HCT116 (cell line): ENCODE data around the gene ARHGEF11. TPM values are rescaled to one million over a fixed set of nuclear protein-coding genes. Genes with fewer than 3 reads are reported as not detected.

ENCODE experiments used
- ATAC-seq: fragments of 200-7000 bp; cut with Tn5 transposase; 2 replicates; pipeline ENCODE4 v1.9.1; 2020; ENCODE audit warnings: mild to moderate bottlenecking, moderate library complexity
- BruUV-seq: library from RNA; stranded (reverse); fragments of 400-500 nt; replicated peaks from 2 replicates; lab custom pipeline; 2021; lab: Mats Ljungman, UMichigan
- CTCF ChIA-PET: fragments of 300-600 bp; sonication (Branson Sonifier 250); formaldehyde crosslinking; loops from one replicate; lab custom pipeline; 2021; ENCODE audit warnings: antibody characterized with exemption; lab: Charles Lee
- POLR2A ChIA-PET: fragments of 300-600, 350-600 bp; sonication (Branson Sonifier 250); formaldehyde crosslinking; loops from one replicate; lab custom pipeline; 2021; ENCODE audit warnings: antibody characterized with exemption; lab: Charles Lee
- RAD21 ChIA-PET, 2 experiments: fragments of 300-600 bp; sonication (Branson Sonifier 250); formaldehyde crosslinking; loops; one replicate each; lab custom pipeline; 2023; ENCODE audit warnings: low total read pairs in 2 of 2; ENCODE audit not compliant: uncharacterized antibody in 2 of 2, unreplicated experiment in 2 of 2, low non-redundant PET in 1 of 2; lab: Charles Lee
- DNase-seq: peaks from one replicate; pipeline ENCODE4 v3.0.0-alpha.2; 2010; ENCODE audit warnings: low read depth, low spot score
- H2AFZ ChIP-seq: fragments of 200-600 bp; shearing (Covaris generic), sonication (generic); 2 replicates; pipeline ENCODE4 v1.6.1; 2017; ENCODE audit warnings: low read depth, mixed run types, mixed read lengths, antibody characterized with exemption, low read length; ENCODE audit not compliant: poor library complexity, severe bottlenecking
- H3K27ac ChIP-seq: 2 replicates; pipeline ENCODE4 v1.5.1; 2012; ENCODE audit warnings: low read depth, low read length
- H3K27me3 ChIP-seq: fragments of 200-600 bp; sonication (generic); 2 replicates; pipeline ENCODE4 v1.6.1; 2016; ENCODE audit warnings: mixed run types, low read length, mixed read lengths; ENCODE audit not compliant: insufficient read depth
- H3K36me3 ChIP-seq, 2 experiments: fragments of 200-500 bp in 1 of 2; fragments of 200-600 bp in 1 of 2; sonication (Bioruptor generic) in 1 of 2; sonication (generic) in 1 of 2; 2 replicates each; pipeline versions ENCODE4 v1.5.1 to v1.6.1; 2014 to 2016; ENCODE audit warnings: low read length in 2 of 2, inconsistent platforms in 1 of 2, mixed read lengths in 1 of 2, mixed run types in 1 of 2; ENCODE audit not compliant: insufficient read depth in 2 of 2, control insufficient read depth in 1 of 2
- H3K4me1 ChIP-seq, 2 experiments: fragments of 200-600 bp in 1 of 2; sonication (generic) in 1 of 2; 2 replicates each; pipeline versions ENCODE4 v1.5.1 to v1.6.1; 2012 to 2017; ENCODE audit warnings: low read length in 2 of 2, inconsistent platforms in 1 of 2, mild to moderate bottlenecking in 1 of 2, mixed read lengths in 1 of 2, mixed run types in 1 of 2, moderate library complexity in 1 of 2; ENCODE audit not compliant: insufficient read depth in 2 of 2, control insufficient read depth in 1 of 2
- H3K4me2 ChIP-seq: fragments of 200-600 bp; sonication (generic); 2 replicates; pipeline ENCODE4 v1.6.1; 2017; ENCODE audit warnings: mixed run types, low read length, mixed read lengths
- H3K4me3 ChIP-seq, 2 experiments: fragments of 200-600 bp in 1 of 2; sonication (generic) in 1 of 2; replicated peaks in 1 of 2; 2 replicates each; pipeline ENCODE4 v1.5.1; 2011 to 2016; ENCODE audit warnings: low read length in 2 of 2, control low read depth in 1 of 2, low read depth in 1 of 2, mild to moderate bottlenecking in 1 of 2, mixed read lengths in 1 of 2, mixed run types in 1 of 2
- H3K79me2 ChIP-seq: fragments of 200-600 bp; sonication (generic); 2 replicates; pipeline ENCODE4 v1.6.1; 2017; ENCODE audit warnings: mild to moderate bottlenecking, mixed run types, low read length, moderate library complexity, mixed read lengths; ENCODE audit not compliant: insufficient read depth
- H3K9ac ChIP-seq: fragments of 200-600 bp; sonication (generic); 2 replicates; pipeline ENCODE4 v1.6.1; 2016; ENCODE audit warnings: low read length, mixed read lengths
- H3K9me2 ChIP-seq: fragments of 200-600 bp; sonication (generic), shearing (Covaris generic); 2 replicates; pipeline ENCODE4 v1.6.1; 2017; ENCODE audit warnings: mixed run types, mild to moderate bottlenecking, moderate library complexity; ENCODE audit not compliant: insufficient read depth
- H3K9me3 ChIP-seq, 2 experiments: fragments of 200-500 bp in 1 of 2; fragments of 200-600 bp in 1 of 2; sonication (Bioruptor generic) in 1 of 2; sonication (generic) in 1 of 2; 2 replicates each; pipeline ENCODE4 v1.6.1; 2014 to 2017; ENCODE audit warnings: low read length in 2 of 2, mixed read lengths in 2 of 2, inconsistent platforms in 1 of 2, low read depth in 1 of 2, mild to moderate bottlenecking in 1 of 2, mixed run types in 1 of 2, moderate library complexity in 1 of 2; ENCODE audit not compliant: control insufficient read depth in 1 of 2, insufficient read depth in 1 of 2
- H4K20me1 ChIP-seq: fragments of 200-600 bp; sonication (generic), shearing (Covaris generic); 2 replicates; pipeline ENCODE4 v1.6.1; 2017; ENCODE audit warnings: mixed run types, mild to moderate bottlenecking, moderate library complexity; ENCODE audit not compliant: insufficient read depth
- CBX3 ChIP-seq: IDR thresholded peaks from 2 replicates; pipeline ENCODE4 v1.6.1; 2012; ENCODE audit warnings: low read depth
- CEBPB ChIP-seq: IDR thresholded peaks from 2 replicates; pipeline ENCODE4 v1.6.1; 2012; ENCODE audit warnings: low read depth
- EGR1 ChIP-seq: IDR thresholded peaks from 2 replicates; pipeline ENCODE4 v1.6.1; 2012; ENCODE audit warnings: low read depth
- EZH2phosphoT487 ChIP-seq: fragments of 200-600 bp; IDR thresholded peaks from 2 replicates; pipeline ENCODE4 v1.6.1; 2018; ENCODE audit warnings: antibody characterized with exemption, borderline replicate concordance
- JUND ChIP-seq: IDR thresholded peaks from 2 replicates; pipeline ENCODE4 v1.6.1; 2012
- POLR2A ChIP-seq: IDR thresholded peaks from 2 replicates; pipeline ENCODE4 v1.7.0; 2011; ENCODE audit warnings: borderline replicate concordance; ENCODE audit not compliant: insufficient read depth, insufficient read length; ENCODE audit errors: extremely low read depth
- POLR2AphosphoS5 ChIP-seq: IDR thresholded peaks from 2 replicates; pipeline ENCODE4 v1.6.1; 2011; ENCODE audit warnings: mild to moderate bottlenecking, low read depth, low read length, moderate library complexity
- SIN3A ChIP-seq: IDR thresholded peaks from 2 replicates; pipeline ENCODE4 v1.6.1; 2012; ENCODE audit warnings: low read depth
- SP1 ChIP-seq: IDR thresholded peaks from 2 replicates; pipeline ENCODE4 v1.6.1; 2012; ENCODE audit warnings: low read depth
- YY1 ChIP-seq: IDR thresholded peaks from 2 replicates; pipeline ENCODE4 v1.6.1; 2011; ENCODE audit warnings: low read length, low read depth, moderate library complexity, mild to moderate bottlenecking; ENCODE audit not compliant: insufficient replicate concordance; ENCODE audit errors: extremely low read depth
- ZFX ChIP-seq: fragments of 450-650 bp; IDR thresholded peaks from 2 replicates; pipeline ENCODE4 v1.6.1; 2017
- ZNF274 ChIP-seq: fragments of 200-500 bp; sonication (Bioruptor generic); IDR thresholded peaks from 2 replicates; pipeline ENCODE4 v1.6.1; 2014; ENCODE audit warnings: mild to moderate bottlenecking, low read depth, low read length, inconsistent platforms
- intact Hi-C: fragments of 100-400 bp; cut with micrococcal nuclease; formaldehyde crosslinking; loops from 2 replicates; pipeline ENCODE4 v1.10.0; 2022
- total RNA-seq: library from RNA; stranded (reverse); gene quantifications from one replicate; pipeline ENCODE4 v1.2.1, GENCODE V29; 2021; ENCODE audit not compliant: unreplicated experiment
- TF ChIP-seq, protein P1 (sequence below): IDR thresholded peaks from 2 replicates; pipeline ENCODE4 v1.6.1; 2012
- TF ChIP-seq, protein P2 (sequence below): IDR thresholded peaks from 2 replicates; pipeline ENCODE4 v1.6.1; 2012
- TF ChIP-seq, protein P3 (sequence below): IDR thresholded peaks from 2 replicates; pipeline ENCODE4 v1.6.1; 2012; ENCODE audit warnings: low read depth
- TF ChIP-seq, protein P4 (sequence below): IDR thresholded peaks from 2 replicates; pipeline ENCODE4 v1.6.1; 2011; ENCODE audit warnings: mild to moderate bottlenecking, low read length, moderate library complexity; ENCODE audit not compliant: insufficient replicate concordance; ENCODE audit errors: extremely low read depth

The ARHGEF11 gene
- total RNA-seq, 1 experiment from 2014 or later = 28.9 TPM

DNA sequence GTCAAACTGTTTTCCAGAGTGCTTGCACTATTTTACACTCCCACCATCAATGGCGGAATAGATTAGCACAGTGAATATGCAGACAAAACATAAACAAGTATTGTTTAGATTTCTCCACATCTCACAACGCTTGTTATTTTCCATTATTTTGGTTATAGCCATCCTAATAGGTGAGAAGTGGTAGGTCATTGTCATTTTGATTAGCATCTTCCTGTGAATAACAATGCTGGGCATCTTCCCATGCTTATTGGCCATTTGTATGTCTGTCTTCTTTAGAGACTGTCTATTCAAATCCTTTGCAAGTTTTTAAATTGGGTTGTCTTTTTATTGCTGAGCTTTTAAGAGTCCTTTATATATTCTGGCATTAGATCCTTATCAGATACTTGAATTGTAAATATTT is 70.5 kb downstream of the ARHGEF11 start:
- no peak overlapping the region for H3K4me2 ChIP-seq
- H3K9me2 ChIP-seq = no peaks in the 10 kb centered on the region
- H3K9ac ChIP-seq = no peak overlapping the region
- POLR2A ChIA-PET = no interaction called here
- H3K79me2 ChIP-seq = no peaks in the 10 kb centered on the region
- H3K4me3 ChIP-seq = no peak overlapping the region
- no peaks in the 10 kb centered on the region for H4K20me1 ChIP-seq
- H3K36me3 ChIP-seq = peaks cover 18 to 19% of the 10 kb centered on the region in 2 experiments; a peak in 3 of 4 replicates
- H3K27me3 ChIP-seq = no peaks in the 10 kb centered on the region
- H3K9me3 ChIP-seq = no peaks in the 10 kb centered on the region
- RAD21 ChIA-PET = no interaction called here
- H3K4me1 ChIP-seq = no peaks in the 10 kb centered on the region
- no peak overlapping the region for H2AFZ ChIP-seq
- CTCF ChIA-PET = no interaction called here
- H3K27ac ChIP-seq = no peak overlapping the region
- DNase-seq (no peak), ATAC-seq (no peak)
- TF ChIP-seq POLR2A = no peak
- TF ChIP-seq ZNF274 = no peak
- TF ChIP-seq, protein P1, sequence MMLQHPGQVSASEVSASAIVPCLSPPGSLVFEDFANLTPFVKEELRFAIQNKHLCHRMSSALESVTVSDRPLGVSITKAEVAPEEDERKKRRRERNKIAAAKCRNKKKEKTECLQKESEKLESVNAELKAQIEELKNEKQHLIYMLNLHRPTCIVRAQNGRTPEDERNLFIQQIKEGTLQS = no peak
- no peak for TF ChIP-seq EZH2phosphoT487
- TF ChIP-seq, protein P2, sequence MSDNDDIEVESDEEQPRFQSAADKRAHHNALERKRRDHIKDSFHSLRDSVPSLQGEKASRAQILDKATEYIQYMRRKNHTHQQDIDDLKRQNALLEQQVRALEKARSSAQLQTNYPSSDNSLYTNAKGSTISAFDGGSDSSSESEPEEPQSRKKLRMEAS = no peak
- no TSS peak for BruUV-seq
- intact Hi-C loops = no loop called here

DNA sequence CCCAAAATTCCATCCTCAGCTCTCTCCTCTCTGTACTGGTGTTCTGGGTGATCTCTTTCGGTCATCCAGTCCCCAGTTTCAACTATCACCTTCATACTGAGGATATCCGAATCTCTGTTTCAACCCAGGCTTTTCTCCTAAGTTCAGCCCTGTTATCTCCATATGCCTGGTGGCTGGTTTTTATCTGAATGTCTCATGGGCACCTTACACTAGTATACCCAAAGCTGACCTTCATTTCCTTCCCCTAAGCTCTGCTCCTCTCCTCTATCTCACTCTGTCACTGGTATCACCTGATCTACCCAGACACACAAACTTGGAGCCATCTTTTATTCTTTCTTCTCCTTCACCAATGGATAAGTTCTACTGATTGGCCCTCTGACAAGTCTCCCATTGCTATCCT is 72.1 kb downstream of the ARHGEF11 start:
- Histone ChIP-seq H3K9ac (no peak overlapping the region), H3K4me3 (no peak overlapping the region), H3K27ac (no peak overlapping the region), H3K79me2 (no peaks in the 10 kb centered on the region), H3K36me3 (peaks cover 16 to 19% of the 10 kb centered on the region in 2 experiments; a peak in 3 of 4 replicates), H3K4me2 (no peak overlapping the region), H3K9me2 (no peaks in the 10 kb centered on the region), H3K4me1 (no peaks in the 10 kb centered on the region), H3K9me3 (no peaks in the 10 kb centered on the region), H2AFZ (no peak overlapping the region), H4K20me1 (no peaks in the 10 kb centered on the region), H3K27me3 (no peaks in the 10 kb centered on the region)
- intact Hi-C loops = no loop called here
- ChIA-PET CTCF (no interaction called here), RAD21 (no interaction called here), POLR2A (no interaction called here)
- no peak for DNase-seq
- TF ChIP-seq EZH2phosphoT487 (no peak), POLR2AphosphoS5 (no peak), SIN3A (no peak), JUND (no peak), CBX3 (no peak), POLR2A (no peak), EGR1 (no peak), ZFX (no peak), CEBPB (no peak), SP1 (no peak), YY1 (no peak)
- TF ChIP-seq, protein P3, sequence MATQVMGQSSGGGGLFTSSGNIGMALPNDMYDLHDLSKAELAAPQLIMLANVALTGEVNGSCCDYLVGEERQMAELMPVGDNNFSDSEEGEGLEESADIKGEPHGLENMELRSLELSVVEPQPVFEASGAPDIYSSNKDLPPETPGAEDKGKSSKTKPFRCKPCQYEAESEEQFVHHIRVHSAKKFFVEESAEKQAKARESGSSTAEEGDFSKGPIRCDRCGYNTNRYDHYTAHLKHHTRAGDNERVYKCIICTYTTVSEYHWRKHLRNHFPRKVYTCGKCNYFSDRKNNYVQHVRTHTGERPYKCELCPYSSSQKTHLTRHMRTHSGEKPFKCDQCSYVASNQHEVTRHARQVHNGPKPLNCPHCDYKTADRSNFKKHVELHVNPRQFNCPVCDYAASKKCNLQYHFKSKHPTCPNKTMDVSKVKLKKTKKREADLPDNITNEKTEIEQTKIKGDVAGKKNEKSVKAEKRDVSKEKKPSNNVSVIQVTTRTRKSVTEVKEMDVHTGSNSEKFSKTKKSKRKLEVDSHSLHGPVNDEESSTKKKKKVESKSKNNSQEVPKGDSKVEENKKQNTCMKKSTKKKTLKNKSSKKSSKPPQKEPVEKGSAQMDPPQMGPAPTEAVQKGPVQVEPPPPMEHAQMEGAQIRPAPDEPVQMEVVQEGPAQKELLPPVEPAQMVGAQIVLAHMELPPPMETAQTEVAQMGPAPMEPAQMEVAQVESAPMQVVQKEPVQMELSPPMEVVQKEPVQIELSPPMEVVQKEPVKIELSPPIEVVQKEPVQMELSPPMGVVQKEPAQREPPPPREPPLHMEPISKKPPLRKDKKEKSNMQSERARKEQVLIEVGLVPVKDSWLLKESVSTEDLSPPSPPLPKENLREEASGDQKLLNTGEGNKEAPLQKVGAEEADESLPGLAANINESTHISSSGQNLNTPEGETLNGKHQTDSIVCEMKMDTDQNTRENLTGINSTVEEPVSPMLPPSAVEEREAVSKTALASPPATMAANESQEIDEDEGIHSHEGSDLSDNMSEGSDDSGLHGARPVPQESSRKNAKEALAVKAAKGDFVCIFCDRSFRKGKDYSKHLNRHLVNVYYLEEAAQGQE = no peak
- TF ChIP-seq, protein P1 = no peak
- TF ChIP-seq, protein P4, sequence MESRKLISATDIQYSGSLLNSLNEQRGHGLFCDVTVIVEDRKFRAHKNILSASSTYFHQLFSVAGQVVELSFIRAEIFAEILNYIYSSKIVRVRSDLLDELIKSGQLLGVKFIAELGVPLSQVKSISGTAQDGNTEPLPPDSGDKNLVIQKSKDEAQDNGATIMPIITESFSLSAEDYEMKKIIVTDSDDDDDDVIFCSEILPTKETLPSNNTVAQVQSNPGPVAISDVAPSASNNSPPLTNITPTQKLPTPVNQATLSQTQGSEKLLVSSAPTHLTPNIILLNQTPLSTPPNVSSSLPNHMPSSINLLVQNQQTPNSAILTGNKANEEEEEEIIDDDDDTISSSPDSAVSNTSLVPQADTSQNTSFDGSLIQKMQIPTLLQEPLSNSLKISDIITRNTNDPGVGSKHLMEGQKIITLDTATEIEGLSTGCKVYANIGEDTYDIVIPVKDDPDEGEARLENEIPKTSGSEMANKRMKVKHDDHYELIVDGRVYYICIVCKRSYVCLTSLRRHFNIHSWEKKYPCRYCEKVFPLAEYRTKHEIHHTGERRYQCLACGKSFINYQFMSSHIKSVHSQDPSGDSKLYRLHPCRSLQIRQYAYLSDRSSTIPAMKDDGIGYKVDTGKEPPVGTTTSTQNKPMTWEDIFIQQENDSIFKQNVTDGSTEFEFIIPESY = no peak
- ATAC-seq = no peak
- no TSS peak for BruUV-seq
